HepG2 (cell line): ENCODE data around the gene UVSSA. TPM values are rescaled to one million over a fixed set of nuclear protein-coding genes. Genes with fewer than 3 reads are reported as not detected.

Experiments
- ATAC-seq: fragments of 200-7000 bp; cut with Tn5 transposase; 3 replicates; pipeline ENCODE4 v1.9.1; 2020; ENCODE audit warnings: mild to moderate bottlenecking, moderate library complexity
- BruUV-seq: library from RNA; stranded (reverse); fragments of 400-500 nt; replicated peaks from 2 replicates; lab custom pipeline; 2021; lab: Mats Ljungman, UMichigan
- CTCF ChIA-PET: fragments of 300-600 bp; formaldehyde crosslinking; extraction: SDS; loops from one replicate; lab custom pipeline; 2021; ENCODE audit warnings: low total read pairs, inconsistent platforms, low intra/inter-chr PET ratio; lab: Yijun Ruan, JAX
- POLR2A ChIA-PET: fragments of 350-600 bp; sonication (Branson Sonifier 250); formaldehyde crosslinking; loops from one replicate; lab custom pipeline; 2020; ENCODE audit warnings: antibody characterized with exemption, inconsistent platforms; lab: Yijun Ruan, JAX
- DNase-seq: peaks from one replicate; pipeline ENCODE4 v3.0.0-alpha.2; 2015; ENCODE audit warnings: low spot score
- FAIRE-seq: peaks from 3 replicates; lab custom pipeline; 2011; peaks lifted over from hg19 to GRCh38; lab: Jason Lieb, UNC
- H2AFZ ChIP-seq: one replicate; pipeline ENCODE4 v1.6.1; 2011; ENCODE audit warnings: low read length, inconsistent platforms
- H3K27ac ChIP-seq: fragments of 300-600 bp; 3 replicates; pipeline ENCODE4 v1.8.0; 2011; ENCODE audit warnings: mixed run types, mild to moderate bottlenecking, mixed read lengths, low read length, inconsistent platforms; ENCODE audit not compliant: insufficient read depth; ENCODE audit errors: extremely low read length
- H3K27me3 ChIP-seq, 2 experiments: fragments of 200-600 bp in 1 of 2; 2 replicates in 1 of 2; 3 replicates in 1 of 2; pipeline versions ENCODE4 v1.6.0 to v1.8.0; 2011; ENCODE audit warnings: low read length in 2 of 2, mild to moderate bottlenecking in 2 of 2, moderate library complexity in 2 of 2, inconsistent platforms in 1 of 2; ENCODE audit not compliant: insufficient read depth in 2 of 2, control insufficient read depth in 1 of 2
- H3K36me3 ChIP-seq, 2 experiments: fragments of 200-600 bp in 1 of 2; replicated peaks in 1 of 2; 2 replicates in 1 of 2; 3 replicates in 1 of 2; pipeline versions ENCODE4 v1.5.1 to v1.8.0; 2011; ENCODE audit warnings: low read length in 2 of 2, inconsistent platforms in 1 of 2; ENCODE audit not compliant: insufficient read depth in 2 of 2, control insufficient read depth in 1 of 2
- H3K4me1 ChIP-seq: 2 replicates; pipeline ENCODE4 v1.5.1; 2012; ENCODE audit warnings: low read length, inconsistent platforms; ENCODE audit not compliant: insufficient read depth
- H3K4me2 ChIP-seq: 2 replicates; pipeline ENCODE4 v1.6.0; 2011; ENCODE audit warnings: low read depth, low read length, inconsistent platforms
- H3K4me3 ChIP-seq, 3 experiments: fragments of 200-600 bp in 1 of 3; sonication (generic), shearing (Covaris generic) in 1 of 3; replicated peaks in 1 of 3; 2 replicates each; pipeline ENCODE4 v1.5.1; 2011 to 2016; ENCODE audit warnings: low read length in 3 of 3, inconsistent platforms in 2 of 3, low read depth in 2 of 3, mild to moderate bottlenecking in 2 of 3, control low read depth in 1 of 3, mixed read lengths in 1 of 3; ENCODE audit not compliant: insufficient read depth in 1 of 3
- H3K79me2 ChIP-seq: one replicate; pipeline ENCODE4 v1.6.1; 2011; ENCODE audit warnings: low read length, inconsistent platforms; ENCODE audit not compliant: insufficient read depth
- H3K9ac ChIP-seq: 2 replicates; pipeline ENCODE4 v1.6.0; 2011; ENCODE audit warnings: mild to moderate bottlenecking, low read depth, low read length, inconsistent platforms; ENCODE audit not compliant: insufficient read depth
- H3K9me3 ChIP-seq: 2 replicates; pipeline ENCODE4 v1.5.1; 2012; ENCODE audit warnings: mild to moderate bottlenecking, low read length
- H4K20me1 ChIP-seq: 2 replicates; pipeline ENCODE4 v1.6.0; 2011; ENCODE audit warnings: inconsistent platforms, mild to moderate bottlenecking, low read length, moderate library complexity; ENCODE audit not compliant: insufficient read depth
- AGO2 ChIP-seq: fragments of 200-400 bp; formaldehyde crosslinking; optimal IDR thresholded peaks from 2 replicates; pipeline ENCODE3; 2017; ENCODE audit warnings: mild to moderate bottlenecking, low read depth, low read length, moderate library complexity
- FOSL1 ChIP-seq: sonication (generic); formaldehyde crosslinking; IDR thresholded peaks from 2 replicates; pipeline ENCODE4 v1.9.0; 2021; ENCODE audit warnings: missing genetic modification reagents, borderline replicate concordance
- HDAC1 ChIP-seq: sonication (generic); formaldehyde crosslinking; IDR thresholded peaks from 2 replicates; pipeline ENCODE4 v1.5.1; 2020; ENCODE audit warnings: mild to moderate bottlenecking, missing genetic modification reagents
- HOXA3 ChIP-seq: sonication (generic); formaldehyde crosslinking; IDR thresholded peaks from 2 replicates; pipeline ENCODE4 v1.5.0; 2020; ENCODE audit warnings: missing genetic modification reagents
- MED13 ChIP-seq: sonication (generic); formaldehyde crosslinking; IDR thresholded peaks from 2 replicates; pipeline ENCODE4 v1.5.0; 2020; ENCODE audit warnings: missing genetic modification reagents
- ZBTB7B ChIP-seq: sonication (generic); formaldehyde crosslinking; IDR thresholded peaks from 2 replicates; pipeline ENCODE4 v1.4.0; 2020; ENCODE audit warnings: missing genetic modification reagents
- WGBS: methylation state at CpG from one replicate; pipeline ENCODE4 v1.1.6; 2017; ENCODE audit warnings: low lambda C conversion rate; 5-methylcytosine and 5-hydroxymethylcytosine counted together
- in situ Hi-C: cut with HindIII; loops from 2 replicates; pipeline ENCODE4 v1.10.0; 2017; ENCODE audit warnings: low pct_unique_long_range_greater_than_20kb; ENCODE audit not compliant: extremely low pct_ligation_motif_present
- intact Hi-C: fragments of 100-400 bp; cut with micrococcal nuclease; formaldehyde crosslinking; loops from one replicate; pipeline ENCODE4 v1.10.0; 2022; ENCODE audit not compliant: unreplicated experiment
- polyA plus RNA-seq, 8 experiments: library from polyadenylated mRNA; depleted of rRNA in 3 of 8; stranded (reverse) in 7 of 8; unstranded in 1 of 8; fragments of >200 nt; fragmentation: Illumina TruSeq in 4 of 8; extraction: Trizol in 4 of 8; gene quantifications; 2 replicates each; pipeline versions ENCODE4 v1.2.1 to v1.2.3, GENCODE V29; 2011 to 2016; ENCODE audit warnings: low read depth in 4 of 8, missing spikeins in 1 of 8, mixed read lengths in 1 of 8; ENCODE audit not compliant: insufficient read depth in 1 of 8
- total RNA-seq, 5 experiments: library from RNA; depleted of rRNA; stranded (reverse); fragments of >200 nt; fragmentation: Illumina TruSeq; extraction: Trizol; gene quantifications; 2 replicates each; pipeline ENCODE4 v1.2.3, GENCODE V29; 2016; ENCODE audit warnings: low read depth in 1 of 5
- TF ChIP-seq, protein P1 (sequence below): sonication (generic); formaldehyde crosslinking; IDR thresholded peaks from 2 replicates; pipeline ENCODE4 v1.4.0; 2020; ENCODE audit warnings: missing genetic modification reagents
- TF ChIP-seq, protein P2 (sequence below): sonication (generic); formaldehyde crosslinking; conservative IDR thresholded peaks from 2 replicates; pipeline ENCODE4 v1.4.0; 2020; ENCODE audit warnings: mild to moderate bottlenecking, missing genetic modification reagents, moderate library complexity
- TF ChIP-seq, protein P3 (sequence below): IDR thresholded peaks from 2 replicates; pipeline ENCODE4 v1.6.1; 2016; ENCODE audit warnings: missing compliant biosample characterization, missing genetic modification reagents, borderline replicate concordance

Gene UVSSA
- total and polyA plus RNA-seq, 2 of the 13 experiments (the other 11 are each of a cell fraction or from before 2014, with no cell fraction given): 4.6 to 8.4 TPM

DNA sequence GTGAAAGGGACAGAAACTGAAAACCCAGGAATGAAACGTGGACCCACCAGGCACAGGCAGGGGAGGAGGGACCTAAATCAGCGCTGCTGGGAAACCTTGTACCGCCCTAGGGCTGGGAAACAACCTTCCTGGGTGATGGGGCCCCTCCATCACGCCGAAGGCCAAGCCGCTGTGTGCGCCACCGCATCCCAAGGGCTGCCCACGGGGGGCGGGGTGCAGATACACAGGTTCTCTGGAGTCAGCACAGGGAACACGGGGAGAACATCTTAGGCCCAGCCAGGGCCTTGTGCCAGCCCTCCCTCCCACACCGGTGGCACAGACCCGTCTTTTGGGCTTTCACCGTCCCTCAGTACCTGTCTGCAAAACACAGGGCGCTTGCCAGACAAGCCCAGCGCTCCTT is 13.0 kb downstream of the UVSSA start:
- Histone ChIP-seq H3K79me2 (no peaks in the 10 kb centered on the region), H3K36me3 (peaks cover 1 to 13% of the 10 kb centered on the region in 2 experiments; a peak in 3 of 5 replicates), H3K4me1 (peaks cover 16% of the 10 kb centered on the region), H2AFZ (no peak overlapping the region), H3K4me2 (no peak overlapping the region), H3K27me3 (no peaks in the 10 kb centered on the region), H3K9me3 (no peaks in the 10 kb centered on the region)
- ATAC-seq (no peak), DNase-seq (no peak), FAIRE-seq (no peak)
- intact Hi-C loops: loop anchor here (5.0 kb wide), 1 partner anchor 152 kb away; no protein-coding TSS in a partner anchor
- ChIA-PET POLR2A (interaction anchor here (0.9 to 2.0 kb wide), 3 partner anchors 12 to 15 kb away, joined by 3 to 10 read pairs (median 3); partner anchors contain the start of gene UVSSA), CTCF (no interaction called here)
- 96% methylated on average over 7 of the region's 16 CpGs for WGBS
- TF ChIP-seq AGO2 (peak; percentile 33), MED13 (CRISPR knock-in tag) (no peak)
- TF ChIP-seq, all 625 proteins: peak for 1
- in situ Hi-C loops: loop anchor here (10.0 kb wide), 1 partner anchor 155 kb away; no protein-coding TSS in a partner anchor
- no TSS peak for BruUV-seq
- Histone ChIP-seq H3K27ac (peak overlapping the region; percentile 4), H4K20me1 (0 out of 2 replicates have a peak, but pooled peaks cover 3% of the 10 kb centered on the region), H3K4me3 (no peak overlapping the region), H3K9ac (no peak overlapping the region)

DNA sequence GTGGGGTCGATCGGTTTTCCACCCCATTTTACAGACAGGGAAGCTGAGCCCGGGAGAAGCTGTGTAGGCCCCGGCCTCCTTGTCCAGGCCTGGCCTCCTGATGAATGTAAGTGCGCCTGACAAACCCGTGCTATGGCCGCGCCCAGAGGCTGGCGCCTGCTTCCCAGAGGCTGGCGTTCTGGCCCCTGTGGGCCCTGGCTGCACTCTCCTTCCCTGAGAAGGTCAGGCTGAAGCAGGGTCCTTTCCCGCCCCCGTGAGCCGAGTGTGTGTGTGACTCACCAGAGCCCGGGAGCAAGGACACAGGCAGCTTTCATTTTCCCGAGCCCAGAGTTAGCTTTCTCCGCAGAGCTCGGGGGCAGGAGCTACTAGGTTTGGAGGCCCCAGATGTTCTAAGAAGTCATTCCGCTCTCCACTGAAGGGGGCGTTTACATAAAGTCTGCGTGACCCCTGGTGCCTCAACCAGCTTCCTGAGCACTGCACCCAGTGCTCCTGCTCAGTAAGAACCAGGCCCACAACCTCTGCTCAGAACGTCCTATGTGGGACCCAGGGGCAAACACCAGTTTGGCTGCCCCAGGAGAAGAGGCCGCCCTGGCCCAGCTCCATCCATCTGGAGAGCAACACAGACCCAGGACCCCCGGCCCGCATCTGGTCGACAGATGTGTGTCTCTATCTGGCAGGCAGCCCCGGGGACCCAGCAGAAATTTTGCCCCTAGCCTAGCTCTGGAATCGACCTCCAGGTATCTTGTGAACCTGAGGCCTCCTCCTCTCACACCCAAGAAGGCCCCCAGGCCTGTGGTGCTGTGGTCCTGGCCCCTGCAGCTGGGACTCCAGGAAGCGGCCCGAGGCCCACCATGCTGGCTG is 13.6 kb downstream of the UVSSA start:
- Histone ChIP-seq H3K79me2 (no peaks in the 10 kb centered on the region), H3K36me3 (peaks cover 1 to 13% of the 10 kb centered on the region in 2 experiments; a peak in 2 of 5 replicates), H3K9ac (0 out of 2 replicates have a peak overlapping the region, but pooled peaks have one; percentile 2), H3K4me3 (no peak overlapping the region), H3K27me3 (no peaks in the 10 kb centered on the region), H4K20me1 (0 out of 2 replicates have a peak, but pooled peaks cover 3% of the 10 kb centered on the region), H2AFZ (no peak overlapping the region), H3K9me3 (no peaks in the 10 kb centered on the region), H3K4me1 (peaks cover 16% of the 10 kb centered on the region), H3K27ac (peak overlapping the region; percentile 26), H3K4me2 (peak overlapping the region; percentile 30; the same call in 1 of the 2 replicates)
- no peak for FAIRE-seq
- WGBS: 81% methylated on average over 17 of the region's 29 CpGs
- intact Hi-C loops (no loop called here), in situ Hi-C loops (no loop called here)
- ChIA-PET CTCF (no interaction called here), POLR2A (interaction anchor here (0.9 to 2.0 kb wide), 3 partner anchors 13 to 14 kb away, joined by 3 to 10 read pairs (median 3); partner anchors contain the start of gene UVSSA)
- DNase-seq: peak; percentile 68
- no TSS peak for BruUV-seq
- ATAC-seq: peak; percentile 84
- peak; percentile 65; the same call in 1 of the 2 replicates for TF ChIP-seq ZBTB7B (CRISPR knock-in tag)
- TF ChIP-seq, protein P1, sequence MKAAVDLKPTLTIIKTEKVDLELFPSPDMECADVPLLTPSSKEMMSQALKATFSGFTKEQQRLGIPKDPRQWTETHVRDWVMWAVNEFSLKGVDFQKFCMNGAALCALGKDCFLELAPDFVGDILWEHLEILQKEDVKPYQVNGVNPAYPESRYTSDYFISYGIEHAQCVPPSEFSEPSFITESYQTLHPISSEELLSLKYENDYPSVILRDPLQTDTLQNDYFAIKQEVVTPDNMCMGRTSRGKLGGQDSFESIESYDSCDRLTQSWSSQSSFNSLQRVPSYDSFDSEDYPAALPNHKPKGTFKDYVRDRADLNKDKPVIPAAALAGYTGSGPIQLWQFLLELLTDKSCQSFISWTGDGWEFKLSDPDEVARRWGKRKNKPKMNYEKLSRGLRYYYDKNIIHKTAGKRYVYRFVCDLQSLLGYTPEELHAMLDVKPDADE (CRISPR knock-in tag): no peak
- peak; percentile 35; the same call in 1 of the 2 replicates for TF ChIP-seq HDAC1
- TF ChIP-seq, protein P2, sequence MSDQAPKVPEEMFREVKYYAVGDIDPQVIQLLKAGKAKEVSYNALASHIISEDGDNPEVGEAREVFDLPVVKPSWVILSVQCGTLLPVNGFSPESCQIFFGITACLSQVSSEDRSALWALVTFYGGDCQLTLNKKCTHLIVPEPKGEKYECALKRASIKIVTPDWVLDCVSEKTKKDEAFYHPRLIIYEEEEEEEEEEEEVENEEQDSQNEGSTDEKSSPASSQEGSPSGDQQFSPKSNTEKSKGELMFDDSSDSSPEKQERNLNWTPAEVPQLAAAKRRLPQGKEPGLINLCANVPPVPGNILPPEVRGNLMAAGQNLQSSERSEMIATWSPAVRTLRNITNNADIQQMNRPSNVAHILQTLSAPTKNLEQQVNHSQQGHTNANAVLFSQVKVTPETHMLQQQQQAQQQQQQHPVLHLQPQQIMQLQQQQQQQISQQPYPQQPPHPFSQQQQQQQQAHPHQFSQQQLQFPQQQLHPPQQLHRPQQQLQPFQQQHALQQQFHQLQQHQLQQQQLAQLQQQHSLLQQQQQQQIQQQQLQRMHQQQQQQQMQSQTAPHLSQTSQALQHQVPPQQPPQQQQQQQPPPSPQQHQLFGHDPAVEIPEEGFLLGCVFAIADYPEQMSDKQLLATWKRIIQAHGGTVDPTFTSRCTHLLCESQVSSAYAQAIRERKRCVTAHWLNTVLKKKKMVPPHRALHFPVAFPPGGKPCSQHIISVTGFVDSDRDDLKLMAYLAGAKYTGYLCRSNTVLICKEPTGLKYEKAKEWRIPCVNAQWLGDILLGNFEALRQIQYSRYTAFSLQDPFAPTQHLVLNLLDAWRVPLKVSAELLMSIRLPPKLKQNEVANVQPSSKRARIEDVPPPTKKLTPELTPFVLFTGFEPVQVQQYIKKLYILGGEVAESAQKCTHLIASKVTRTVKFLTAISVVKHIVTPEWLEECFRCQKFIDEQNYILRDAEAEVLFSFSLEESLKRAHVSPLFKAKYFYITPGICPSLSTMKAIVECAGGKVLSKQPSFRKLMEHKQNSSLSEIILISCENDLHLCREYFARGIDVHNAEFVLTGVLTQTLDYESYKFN: peak; percentile 43; the same call in 1 of the 2 replicates
- peak; percentile 62 for TF ChIP-seq FOSL1 (CRISPR knock-in tag)
- TF ChIP-seq HOXA3 (CRISPR knock-in tag): peak; percentile 40; the same call in 1 of the 2 replicates
- TF ChIP-seq, protein P3, sequence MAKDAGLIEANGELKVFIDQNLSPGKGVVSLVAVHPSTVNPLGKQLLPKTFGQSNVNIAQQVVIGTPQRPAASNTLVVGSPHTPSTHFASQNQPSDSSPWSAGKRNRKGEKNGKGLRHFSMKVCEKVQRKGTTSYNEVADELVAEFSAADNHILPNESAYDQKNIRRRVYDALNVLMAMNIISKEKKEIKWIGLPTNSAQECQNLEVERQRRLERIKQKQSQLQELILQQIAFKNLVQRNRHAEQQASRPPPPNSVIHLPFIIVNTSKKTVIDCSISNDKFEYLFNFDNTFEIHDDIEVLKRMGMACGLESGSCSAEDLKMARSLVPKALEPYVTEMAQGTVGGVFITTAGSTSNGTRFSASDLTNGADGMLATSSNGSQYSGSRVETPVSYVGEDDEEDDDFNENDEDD (CRISPR knock-in tag): peak; percentile 20; the same call in 1 of the 2 replicates
